Tibial nerve (tissue), 4 donors: ENCODE measurements around the gene CD6. TPM values are rescaled to one million over a fixed set of nuclear protein-coding genes. Genes with fewer than 3 reads are reported as not detected.

Experiments
- DNase-seq, 2 donors: peaks; one replicate each; pipeline ENCODE4 v3.0.0-alpha.2; 2019; ENCODE audit warnings: low spot score in 2 of 2
- H3K27ac ChIP-seq, 4 donors: fragments of 200-600 bp; sonication (generic) in 3 of 4; one replicate each; pipeline ENCODE4 v1.5.1; 2017 to 2019; ENCODE audit warnings: mild to moderate bottlenecking in 1 of 4
- H3K27me3 ChIP-seq, 2 donors: fragments of 200-600 bp; sonication (generic) in 1 of 2; one replicate each; pipeline versions ENCODE4 v1.5.1 to v1.6.0; 2017 to 2019
- H3K36me3 ChIP-seq, 3 donors: fragments of 200-600 bp; sonication (generic); one replicate each; pipeline ENCODE4 v1.5.1; 2018 to 2019
- H3K4me1 ChIP-seq, 4 donors: fragments of 200-600 bp; sonication (generic) in 3 of 4; one replicate each; pipeline ENCODE4 v1.5.1; 2017 to 2019
- H3K4me3 ChIP-seq, 4 donors: fragments of 200-600 bp; sonication (generic) in 3 of 4; one replicate each; pipeline ENCODE4 v1.5.1; 2017 to 2019; ENCODE audit warnings: mild to moderate bottlenecking in 1 of 4, moderate library complexity in 1 of 4
- H3K9me3 ChIP-seq, 4 donors: fragments of 200-600 bp; sonication (generic) in 3 of 4; one replicate each; pipeline ENCODE4 v1.5.1; 2017 to 2019
- EP300 ChIP-seq, 2 donors: sonication (generic); formaldehyde crosslinking; IDR thresholded peaks; one replicate each; pipeline ENCODE4 v1.6.1; 2017; ENCODE audit warnings: antibody characterized with exemption in 2 of 2, mild to moderate bottlenecking in 1 of 2
- POLR2A ChIP-seq, 2 donors: fragments of 450-650 bp; IDR thresholded peaks; one replicate each; pipeline ENCODE4 v1.6.1; 2017; ENCODE audit warnings: antibody characterized with exemption in 2 of 2, mild to moderate bottlenecking in 2 of 2, moderate library complexity in 2 of 2
- WGBS, 2 donors: methylation state at CpG; one replicate each; pipeline ENCODE4 v1.1.5; 2018; 5-methylcytosine and 5-hydroxymethylcytosine counted together
- total RNA-seq, 4 donors: library from RNA; depleted of rRNA; stranded (reverse); fragments of >200 nt; gene quantifications; one replicate each; pipeline ENCODE4 v1.1.0, GENCODE V29; 2016
- TF ChIP-seq, protein P1 (sequence below), 5 experiments: fragments of 200-600 bp in 3 of 5; fragments of 450-650 bp in 2 of 5; sonication (generic) in 3 of 5; IDR thresholded peaks; one replicate each; pipeline ENCODE4 v1.5.1; 2016 to 2019; ENCODE audit warnings: antibody characterized with exemption in 5 of 5, mild to moderate bottlenecking in 3 of 5, moderate library complexity in 2 of 5

Gene CD6
- total RNA-seq, 4 donors from 2014 or later: 0.59 to 3.6 (median 2.7) TPM; not detected in 1

DNA sequence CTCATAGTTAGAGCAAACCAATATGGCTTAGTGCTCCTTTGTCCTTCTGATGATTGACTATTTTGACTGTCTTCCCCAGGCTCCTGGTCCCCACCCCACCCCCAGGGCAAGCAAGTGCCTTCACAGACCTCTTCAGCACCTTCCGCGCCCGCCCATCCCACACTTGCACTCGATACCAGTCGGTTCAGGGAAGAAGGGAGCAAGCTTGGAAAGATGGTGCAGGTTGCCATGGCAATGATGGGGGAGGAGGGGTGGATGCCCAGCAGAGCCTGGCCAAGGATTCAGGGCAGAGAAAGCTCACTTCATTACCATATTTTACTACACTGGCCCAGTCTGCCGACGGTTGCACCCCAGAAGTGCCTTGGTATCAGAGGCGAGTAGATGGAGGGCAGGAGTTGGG lies 45.0 kb upstream of the CD6 start:
- no peak for DNase-seq
- peaks cover 0 to 11% of the 10 kb centered on the region in 2 donors for H3K27me3 ChIP-seq
- no peak overlapping the region for H3K27ac ChIP-seq
- H3K9me3 ChIP-seq: no peaks in the 10 kb centered on the region
- peaks cover 0 to 56% (median 11%) of the 10 kb centered on the region in 3 donors for H3K36me3 ChIP-seq
- 86 to 87% methylated on average over 8 of the region's 8 CpGs for WGBS, 2 donors
- peaks cover 0 to 30% (median 19%) of the 10 kb centered on the region in 4 donors for H3K4me1 ChIP-seq
- TF ChIP-seq EP300 (IDR thresholded peaks at IDR 0.05): no peak
- TF ChIP-seq, protein P1, sequence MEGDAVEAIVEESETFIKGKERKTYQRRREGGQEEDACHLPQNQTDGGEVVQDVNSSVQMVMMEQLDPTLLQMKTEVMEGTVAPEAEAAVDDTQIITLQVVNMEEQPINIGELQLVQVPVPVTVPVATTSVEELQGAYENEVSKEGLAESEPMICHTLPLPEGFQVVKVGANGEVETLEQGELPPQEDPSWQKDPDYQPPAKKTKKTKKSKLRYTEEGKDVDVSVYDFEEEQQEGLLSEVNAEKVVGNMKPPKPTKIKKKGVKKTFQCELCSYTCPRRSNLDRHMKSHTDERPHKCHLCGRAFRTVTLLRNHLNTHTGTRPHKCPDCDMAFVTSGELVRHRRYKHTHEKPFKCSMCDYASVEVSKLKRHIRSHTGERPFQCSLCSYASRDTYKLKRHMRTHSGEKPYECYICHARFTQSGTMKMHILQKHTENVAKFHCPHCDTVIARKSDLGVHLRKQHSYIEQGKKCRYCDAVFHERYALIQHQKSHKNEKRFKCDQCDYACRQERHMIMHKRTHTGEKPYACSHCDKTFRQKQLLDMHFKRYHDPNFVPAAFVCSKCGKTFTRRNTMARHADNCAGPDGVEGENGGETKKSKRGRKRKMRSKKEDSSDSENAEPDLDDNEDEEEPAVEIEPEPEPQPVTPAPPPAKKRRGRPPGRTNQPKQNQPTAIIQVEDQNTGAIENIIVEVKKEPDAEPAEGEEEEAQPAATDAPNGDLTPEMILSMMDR (IDR thresholded peaks at IDR 0.05): no peak
- TF ChIP-seq POLR2A (IDR thresholded peaks at IDR 0.05): no peak
- H3K4me3 ChIP-seq: no peak overlapping the region

DNA sequence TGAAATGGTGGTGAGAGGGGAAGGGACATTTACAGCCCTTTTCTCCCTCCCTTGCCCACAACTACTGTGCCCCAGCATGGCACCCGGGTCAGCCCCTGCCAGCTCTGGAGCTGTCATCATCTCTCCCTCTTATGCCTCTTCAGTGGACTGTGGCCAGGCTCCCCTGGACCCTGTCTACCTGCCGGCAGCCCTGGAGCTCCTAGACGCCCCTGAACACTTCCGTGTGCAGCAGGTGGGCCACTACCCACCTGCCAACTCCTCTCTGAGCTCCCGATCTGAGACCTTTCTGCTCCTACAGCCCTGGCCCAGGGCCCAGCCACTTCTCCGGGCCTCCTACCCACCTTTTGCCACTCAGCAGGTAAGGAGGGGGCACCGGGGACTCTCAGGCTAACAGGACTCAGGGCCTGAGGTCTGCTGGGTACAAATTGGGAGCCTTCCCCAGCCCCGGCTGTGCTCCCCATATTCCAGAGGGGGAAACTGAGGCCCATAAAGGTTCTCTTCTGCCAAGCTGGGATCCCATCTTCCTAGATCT lies 44.4 kb upstream of the CD6 start:
- H3K27me3 ChIP-seq: peaks cover 0 to 11% of the 10 kb centered on the region in 2 donors
- DNase-seq: no peak
- TF ChIP-seq EP300 (IDR thresholded peaks at IDR 0.05): no peak
- TF ChIP-seq POLR2A (IDR thresholded peaks at IDR 0.05): no peak
- TF ChIP-seq, protein P1 (IDR thresholded peaks at IDR 0.05): no peak
- peaks cover 0 to 55% (median 5%) of the 10 kb centered on the region in 3 donors for H3K36me3 ChIP-seq
- no peaks in the 10 kb centered on the region for H3K9me3 ChIP-seq
- H3K4me1 ChIP-seq: peaks cover 0 to 30% (median 19%) of the 10 kb centered on the region in 4 donors
- no peak overlapping the region for H3K27ac ChIP-seq
- H3K4me3 ChIP-seq: no peak overlapping the region
- whole genome bisulfite sequencing, 2 donors: 92% methylated on average over 8 of the region's 8 CpGs

DNA sequence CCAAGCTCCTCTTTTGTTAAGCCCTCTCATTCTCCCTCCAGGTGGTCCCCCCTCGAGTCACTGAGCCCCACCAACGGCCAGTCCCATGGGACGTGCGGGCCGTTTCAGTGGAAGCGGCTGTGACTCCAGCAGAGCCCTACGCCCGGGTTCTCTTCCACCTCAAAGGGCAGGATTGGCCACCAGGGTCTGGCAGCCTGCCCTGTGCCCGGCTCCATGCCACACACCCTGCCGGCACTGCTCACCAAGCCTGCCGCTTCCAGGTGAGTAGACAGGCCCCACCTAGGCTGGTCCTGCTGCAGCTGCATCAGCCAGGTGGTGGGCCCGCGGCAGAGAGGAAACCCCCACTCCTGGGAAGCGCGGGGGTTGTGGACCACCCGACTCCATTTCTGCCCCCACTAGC lies 43.9 kb upstream of the CD6 start:
- Histone ChIP-seq H3K27me3 (peaks cover 0 to 11% of the 10 kb centered on the region in 2 donors), H3K27ac (no peak overlapping the region), H3K36me3 (peaks cover 0 to 50% (median 0%) of the 10 kb centered on the region in 3 donors), H3K4me1 (peaks cover 0 to 30% (median 19%) of the 10 kb centered on the region in 4 donors), H3K9me3 (no peaks in the 10 kb centered on the region), H3K4me3 (no peak overlapping the region)
- TF ChIP-seq EP300 (IDR thresholded peaks at IDR 0.05) (no peak), POLR2A (IDR thresholded peaks at IDR 0.05) (no peak)
- TF ChIP-seq, protein P1 (IDR thresholded peaks at IDR 0.05): no peak
- no peak for DNase-seq
- WGBS, 2 donors: 74 to 84% methylated on average over 9 to 14 of the region's 16 CpGs

DNA sequence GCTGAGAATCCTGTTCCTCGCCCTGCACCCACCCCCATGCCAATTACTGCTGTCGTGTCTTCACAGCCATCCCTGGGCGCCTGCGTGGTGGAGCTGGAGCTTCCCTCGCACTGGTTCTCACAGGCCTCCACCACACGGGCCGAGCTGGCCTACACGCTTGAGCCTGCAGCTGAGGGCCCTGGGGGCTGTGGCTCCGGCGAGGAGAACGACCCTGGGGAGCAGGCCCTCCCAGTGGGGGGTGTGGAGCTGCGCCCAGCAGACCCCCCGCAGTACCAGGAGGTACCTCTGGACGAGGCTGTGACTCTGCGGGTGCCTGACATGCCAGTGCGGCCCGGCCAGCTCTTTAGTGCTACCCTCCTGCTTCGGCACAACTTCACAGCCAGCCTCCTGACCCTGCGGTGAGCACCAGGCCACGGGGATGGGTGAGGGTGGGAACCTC lies 42.9 kb upstream of the CD6 start:
- Histone ChIP-seq H3K4me3 (no peak overlapping the region), H3K36me3 (peaks cover 0 to 40% (median 0%) of the 10 kb centered on the region in 3 donors), H3K9me3 (no peaks in the 10 kb centered on the region), H3K27me3 (peaks cover 0 to 11% of the 10 kb centered on the region in 2 donors), H3K4me1 (peaks cover 0 to 30% (median 17%) of the 10 kb centered on the region in 4 donors), H3K27ac (no peak overlapping the region)
- TF ChIP-seq EP300 (IDR thresholded peaks at IDR 0.05) (no peak), POLR2A (IDR thresholded peaks at IDR 0.05) (no peak)
- TF ChIP-seq, protein P1 (IDR thresholded peaks at IDR 0.05): no peak
- DNase-seq: no peak
- 79 to 92% methylated on average over 14 to 16 of the region's 20 CpGs for WGBS, 2 donors

DNA sequence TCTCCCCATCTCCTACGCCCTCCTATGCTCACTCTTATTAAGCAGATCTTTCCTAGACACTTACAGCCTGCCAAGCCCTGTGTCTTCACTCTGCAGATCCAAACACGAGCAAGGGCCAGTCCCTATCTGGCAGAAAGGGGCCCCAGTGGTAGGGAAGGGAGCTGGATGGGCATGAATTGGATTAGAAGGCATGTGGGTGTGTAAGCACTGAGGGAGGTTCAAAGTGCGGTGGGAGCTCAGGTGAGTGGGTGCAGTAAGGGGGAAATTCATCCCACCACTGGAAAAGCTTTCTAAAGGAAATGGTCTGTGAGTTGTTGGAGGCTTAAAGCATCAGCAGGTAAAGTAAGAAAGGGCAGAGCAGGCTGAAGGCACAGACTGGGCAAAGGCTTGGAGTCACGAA lies 41.7 kb upstream of the CD6 start:
- TF ChIP-seq, protein P1 (IDR thresholded peaks at IDR 0.05): no peak
- TF ChIP-seq EP300 (IDR thresholded peaks at IDR 0.05) (no peak), POLR2A (IDR thresholded peaks at IDR 0.05) (no peak)
- Histone ChIP-seq H3K27ac (no peak overlapping the region), H3K36me3 (peaks cover 0 to 38% (median 0%) of the 10 kb centered on the region in 3 donors), H3K4me3 (no peak overlapping the region), H3K27me3 (peaks cover 0 to 7% of the 10 kb centered on the region in 2 donors), H3K4me1 (peaks cover 0 to 18% (median 8%) of the 10 kb centered on the region in 4 donors), H3K9me3 (no peaks in the 10 kb centered on the region)
- DNase-seq: no peak
- WGBS, 2 donors: 80 to 83% methylated on average over 4 of the region's 4 CpGs
